K562 (cell line): ENCODE data around the gene POLR2L. TPM values are rescaled to one million over a fixed set of nuclear protein-coding genes. Genes with fewer than 3 reads are reported as not detected.
A peak's percentile ranks its signal among the peaks of the same experiment; 100 is the strongest.

ENCODE experiments used
- ATAC-seq: fragments of 200-7000 bp; cut with Tn5 transposase; 3 replicates; pipeline ENCODE4 v1.9.1; 2020; ENCODE audit warnings: moderate library complexity
- BruUV-seq: library from RNA; stranded (reverse); fragments of 400-500 nt; replicated peaks from 2 replicates; lab custom pipeline; 2021; lab: Mats Ljungman, UMichigan
- CTCF ChIA-PET: fragments of 300-600 bp; formaldehyde crosslinking; extraction: SDS; loops from one replicate; lab custom pipeline; 2021; ENCODE audit warnings: low intra/inter-chr PET ratio; lab: Yijun Ruan, JAX
- POLR2A ChIA-PET: fragments of 300-600, 350-650 bp; sonication (Branson Sonifier 250); formaldehyde crosslinking; extraction: SDS; loops from one replicate; lab custom pipeline; 2021; ENCODE audit warnings: antibody characterized with exemption, inconsistent platforms; lab: Yijun Ruan, JAX
- DNase-seq, 4 experiments: peaks; one replicate each; pipeline versions ENCODE4 v3.0.0 to v3.0.0-alpha.2; 2011 to 2018; ENCODE audit warnings: low spot score in 3 of 4, mixed read lengths in 3 of 4; ENCODE audit errors: extremely low read depth in 1 of 4
- FAIRE-seq: peaks from 2 replicates; lab custom pipeline; 2011; peaks lifted over from hg19 to GRCh38; lab: Jason Lieb, UNC
- H2AFZ ChIP-seq: 2 replicates; pipeline ENCODE4 v1.6.0; 2011; ENCODE audit warnings: low read depth, low read length, control low read depth, inconsistent platforms
- H3K27ac ChIP-seq: fragments of 200-600 bp; 3 replicates; pipeline ENCODE4 v1.8.0; 2011; ENCODE audit warnings: low read depth, mild to moderate bottlenecking, control low read depth, inconsistent platforms, low read length, moderate library complexity, mixed read lengths; ENCODE audit errors: extremely low read depth
- H3K27me3 ChIP-seq, 2 experiments: fragments of 300-600 bp in 1 of 2; 2 replicates in 1 of 2; 3 replicates in 1 of 2; pipeline versions ENCODE4 v1.6.0 to v1.8.0; 2011; ENCODE audit warnings: inconsistent platforms in 2 of 2, low read length in 2 of 2, mild to moderate bottlenecking in 1 of 2, mixed read lengths in 1 of 2, moderate library complexity in 1 of 2; ENCODE audit not compliant: control insufficient read depth in 2 of 2, insufficient read depth in 2 of 2
- H3K36me3 ChIP-seq: fragments of 300-600 bp; 3 replicates; pipeline ENCODE4 v1.8.0; 2011; ENCODE audit warnings: mild to moderate bottlenecking, low read length, inconsistent platforms; ENCODE audit not compliant: control insufficient read depth, insufficient read depth
- H3K4me1 ChIP-seq, 2 experiments: fragments of 200-600 bp in 1 of 2; replicated peaks in 1 of 2; 2 replicates in 1 of 2; 3 replicates in 1 of 2; pipeline versions ENCODE4 v1.5.1 to v1.8.0; 2011; ENCODE audit warnings: inconsistent platforms in 2 of 2, low read length in 2 of 2, mild to moderate bottlenecking in 1 of 2, mixed read lengths in 1 of 2, moderate library complexity in 1 of 2; ENCODE audit not compliant: control insufficient read depth in 2 of 2, insufficient read depth in 2 of 2
- H3K4me2 ChIP-seq: 2 replicates; pipeline ENCODE4 v1.6.1; 2011; ENCODE audit warnings: low read length, control low read depth, inconsistent platforms, mixed read lengths; ENCODE audit not compliant: insufficient read depth
- H3K4me3 ChIP-seq: fragments of 200-600 bp; sonication (generic), shearing (Covaris generic); 2 replicates; pipeline ENCODE4 v1.5.1; 2016; ENCODE audit warnings: control low read depth, inconsistent platforms
- H3K79me2 ChIP-seq: fragments of 200-600 bp; 3 replicates; pipeline ENCODE4 v1.8.0; 2011; ENCODE audit warnings: low read length, inconsistent platforms; ENCODE audit not compliant: control insufficient read depth, insufficient read depth
- H3K9ac ChIP-seq, 2 experiments: 2 replicates each; pipeline versions ENCODE4 v1.6.0 to v1.6.1; 2011; ENCODE audit warnings: low read depth in 2 of 2, low read length in 2 of 2, control low read depth in 1 of 2, inconsistent platforms in 1 of 2, mild to moderate bottlenecking in 1 of 2, mixed read lengths in 1 of 2; ENCODE audit not compliant: insufficient read depth in 1 of 2
- H3K9me1 ChIP-seq: one replicate; pipeline ENCODE4 v1.6.0; 2011; ENCODE audit warnings: inconsistent platforms, mild to moderate bottlenecking, low read length, moderate library complexity; ENCODE audit not compliant: control insufficient read depth, insufficient read depth
- H3K9me3 ChIP-seq: replicated peaks from 2 replicates; pipeline ENCODE4 v1.5.1; 2011; ENCODE audit warnings: low read depth, low read length, inconsistent platforms; ENCODE audit not compliant: control insufficient read depth, insufficient read depth
- H4K20me1 ChIP-seq: replicated peaks from 2 replicates; pipeline ENCODE4 v1.6.1; 2011; ENCODE audit warnings: low read length, inconsistent platforms, mixed read lengths; ENCODE audit not compliant: control insufficient read depth, insufficient read depth
- KLF16 ChIP-seq: IDR thresholded peaks from 2 replicates; pipeline ENCODE4 v1.6.1; 2016; ENCODE audit warnings: antibody characterized with exemption
- NRF1 ChIP-seq, 2 experiments: fragments of 450-650 bp; IDR thresholded peaks in 1 of 2; conservative IDR thresholded peaks in 1 of 2; 2 replicates each; pipeline ENCODE4 v1.6.1; 2014; ENCODE audit warnings: mild to moderate bottlenecking in 2 of 2
- POLR2G ChIP-seq: fragments of 200-400 bp; formaldehyde crosslinking; IDR thresholded peaks from 2 replicates; pipeline ENCODE4 v1.6.1; 2017; ENCODE audit warnings: low read depth, mild to moderate bottlenecking, antibody characterized with exemption, low read length, moderate library complexity
- ZNF165 ChIP-seq: fragments of 250-450 bp; sonication (Bioruptor Pico); IDR thresholded peaks from 2 replicates; pipeline ENCODE4 v1.4.0; 2020; ENCODE audit warnings: borderline replicate concordance
- WGBS: fragments of 100-300 bp; shearing (Covaris generic); methylation state at CpG from one replicate; pipeline ENCODE4 v1.1.6; 2016; ENCODE audit warnings: low coverage, mixed read lengths; ENCODE audit not compliant: insufficient coverage; ENCODE audit errors: missing lambda C conversion rate; 5-methylcytosine and 5-hydroxymethylcytosine counted together
- in situ Hi-C: fragments of 300-500 bp; cut with MboI; formaldehyde crosslinking; loops from 4 replicates; pipeline ENCODE4 v1.15.0; 2018; ENCODE audit warnings: inconsistent platforms, mixed read lengths
- intact Hi-C: fragments of 100-400 bp; cut with micrococcal nuclease; formaldehyde crosslinking; loops from 2 replicates; pipeline ENCODE4 v1.14.2; 2022
- polyA plus RNA-seq, 8 experiments: library from polyadenylated mRNA; depleted of rRNA in 4 of 8; stranded (reverse) in 5 of 8; unstranded in 3 of 8; fragments of >200 nt; fragmentation: Nextera tagmentation in 2 of 8; fragmentation: Illumina TruSeq in 1 of 8; extraction: Ambion mirVana in 2 of 8; extraction: Trizol in 1 of 8; gene quantifications; 2 replicates each; pipeline versions ENCODE4 v1.2.1 to v1.2.3, GENCODE V29; 2011 to 2014; ENCODE audit warnings: inconsistent platforms in 1 of 8, missing spikeins in 1 of 8
- total RNA-seq, 7 experiments: library from RNA; depleted of rRNA in 6 of 7; stranded (reverse); fragments of >200 nt in 6 of 7; fragmentation: Illumina TruSeq in 2 of 7; extraction: Trizol in 2 of 7; gene quantifications; 2 replicates each; pipeline versions ENCODE4 v1.2.1 to v1.2.3, GENCODE V29; 2011 to 2021; ENCODE audit warnings: low replicate concordance in 1 of 7

POLR2L gene
- total and polyA plus RNA-seq, 9 of the 15 experiments (the other 6 are each of a cell fraction or from before 2014, with no cell fraction given): 38.3 to 688 (median 108) TPM

DNA sequence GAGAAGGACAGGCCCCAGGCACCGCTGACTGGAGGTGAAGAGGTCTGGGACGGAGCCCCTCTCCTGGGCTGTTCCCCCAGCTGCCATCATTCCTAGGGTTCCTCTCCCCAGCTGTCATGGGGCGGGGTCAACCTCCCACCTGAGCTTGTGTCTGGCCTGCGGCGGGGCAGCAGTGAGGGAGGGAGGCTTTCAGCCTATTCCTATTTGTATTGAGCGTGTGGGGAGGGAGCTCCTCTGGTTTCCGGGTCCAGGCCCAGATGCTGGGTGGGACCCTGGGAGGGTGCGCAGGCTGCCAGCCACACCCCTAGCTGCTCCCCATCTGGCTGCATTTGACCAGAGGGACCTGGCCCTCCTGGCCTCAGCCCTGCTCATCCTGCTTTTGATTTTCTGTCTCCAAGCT is 14.1 kb upstream of the POLR2L start:
- Histone ChIP-seq H4K20me1 (peaks cover 8% of the 10 kb centered on the region), H3K36me3 (no peaks in the 10 kb centered on the region), H3K9ac (no peak overlapping the region; a peak in 1 of 4 replicates), H3K4me3 (no peak overlapping the region), H3K27ac (no peak overlapping the region), H3K79me2 (no peaks in the 10 kb centered on the region), H3K27me3 (no peaks in the 10 kb centered on the region), H3K4me1 (peaks cover 6 to 88% of the 10 kb centered on the region in 2 experiments; a peak in 3 of 5 replicates), H3K4me2 (no peak overlapping the region), H2AFZ (no peak overlapping the region), H3K9me1 (no peaks in the 10 kb centered on the region), H3K9me3 (no peaks in the 10 kb centered on the region)
- in situ Hi-C loops (no loop called here), intact Hi-C loops (no loop called here)
- ATAC-seq (no peak; the same call in 1 of the 3 replicates), FAIRE-seq (no peak), DNase-seq (peak in 1 of 4 experiments; percentile 31)
- no TSS peak for BruUV-seq
- TF ChIP-seq ZNF165: no peak
- peak; percentile 13 to 23; a peak in 1 of 4 replicates for TF ChIP-seq NRF1 (conservative IDR thresholded peaks at IDR 0.05 in 1 of 2, IDR thresholded peaks at IDR 0.05 in 1 of 2)
- CTCF ChIA-PET: no interaction called here
- POLR2A ChIA-PET: interaction anchor here (0.6 to 2.0 kb wide), 6 partner anchors 12 to 709 kb away, joined by 3 to 9 read pairs (median 3); partner anchors contain the start of genes POLR2L and TSPAN4
- 40% methylated on average over 7 of the region's 8 CpGs for WGBS

DNA sequence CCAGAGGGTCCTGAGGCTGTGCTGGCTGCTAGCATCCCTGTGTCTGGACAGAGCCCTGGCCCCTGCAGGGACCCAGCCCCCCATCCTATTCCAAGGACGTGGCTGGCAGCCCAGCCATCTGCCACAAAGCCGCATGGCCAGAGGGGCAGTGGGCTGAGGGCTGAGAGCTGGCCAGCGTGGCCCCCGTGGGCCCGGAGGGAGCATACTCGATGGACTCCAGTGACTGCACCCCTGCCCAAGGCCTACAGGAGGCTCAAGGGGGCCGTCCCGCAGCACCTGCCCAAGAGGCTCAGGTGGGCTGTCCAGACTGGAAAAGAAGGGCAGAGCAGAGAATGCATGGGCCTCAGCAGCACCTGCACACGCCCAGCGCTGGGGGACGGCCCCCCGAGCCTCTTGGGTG is 13.5 kb upstream of the POLR2L start:
- no peaks in the 10 kb centered on the region for H3K9me1 ChIP-seq
- H3K4me3 ChIP-seq: no peak overlapping the region
- 62% methylated on average over 7 of the region's 12 CpGs for WGBS
- H3K27me3 ChIP-seq: no peaks in the 10 kb centered on the region
- no peaks in the 10 kb centered on the region for H3K9me3 ChIP-seq
- no peak overlapping the region for H3K4me2 ChIP-seq
- no peaks in the 10 kb centered on the region for H3K36me3 ChIP-seq
- H3K4me1 ChIP-seq: peaks cover 6 to 88% of the 10 kb centered on the region in 2 experiments; a peak in 3 of 5 replicates
- ChIA-PET POLR2A (interaction anchor here (0.6 to 2.0 kb wide), 4 partner anchors 11 to 195 kb away, joined by 3 to 9 read pairs (median 4); partner anchors contain the start of genes POLR2L and TSPAN4), CTCF (no interaction called here)
- 0 out of 2 replicates have a peak, but pooled peaks have one; percentile 38 for TF ChIP-seq POLR2G
- TF ChIP-seq KLF16: no peak
- H4K20me1 ChIP-seq: peaks cover 8% of the 10 kb centered on the region
- DNase-seq: no peak
- ATAC-seq: no peak
- no peak overlapping the region for H3K9ac ChIP-seq
- H3K79me2 ChIP-seq: no peaks in the 10 kb centered on the region
- no peak for FAIRE-seq
- in situ Hi-C loops (no loop called here), intact Hi-C loops (no loop called here)
- BruUV-seq: no TSS peak
- H3K27ac ChIP-seq: no peak overlapping the region
- no peak overlapping the region for H2AFZ ChIP-seq
